Measurements from ENCODE around the gene NFIA.

The NFIA gene

DNA sequence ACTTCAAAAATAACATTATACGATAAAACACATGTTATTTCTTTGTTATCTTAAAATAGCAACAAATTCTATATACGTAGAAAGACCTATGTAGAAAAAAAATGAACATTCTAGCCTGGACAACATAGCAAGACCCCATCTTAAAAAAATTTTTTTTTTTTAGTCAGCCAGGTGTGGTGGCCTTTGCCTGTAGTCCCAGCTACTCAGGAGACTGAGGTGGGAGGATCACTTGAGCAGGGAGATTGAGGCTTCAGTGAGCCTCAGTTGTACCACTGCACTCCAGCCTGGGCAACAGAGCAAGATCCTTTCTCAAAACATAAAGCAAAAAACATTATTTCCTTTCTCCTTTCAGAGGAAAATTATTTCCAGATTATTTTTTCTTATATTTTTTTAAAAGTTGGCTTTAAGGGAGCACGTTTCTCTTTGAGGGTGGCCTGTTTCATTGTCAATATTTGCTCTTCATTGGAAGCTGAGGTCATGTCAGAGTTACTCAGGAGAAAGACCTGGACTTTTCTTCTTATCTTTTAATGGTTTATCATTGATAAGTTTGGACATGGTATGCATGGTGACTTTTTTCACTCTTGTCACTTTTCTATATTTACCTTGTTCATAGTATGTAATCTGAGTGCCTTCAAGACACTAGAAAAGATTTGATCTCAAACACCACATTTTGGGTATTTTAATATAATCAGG, 32.0 kb downstream of the NFIA start:
- Histone ChIP-seq H3K9ac (no peak overlapping the region), H3K4me3 (no peak overlapping the region), H3K36me3 (no peaks in the 10 kb centered on the region), H3K27ac (no peak overlapping the region), H3K9me3 (replicated peaks in 1 of 11) (peaks cover 0 to 4% (median 0%) of the 10 kb centered on the region in 11 experiments; a peak in 2 of 22 replicates), H4K20me1 (no peaks in the 10 kb centered on the region), H3K4me2 (no peak overlapping the region), H3K4me1 (peaks cover 0 to 12% (median 0%) of the 10 kb centered on the region in 10 experiments; a peak in 5 of 20 replicates), H3K27me3 (no peaks in the 10 kb centered on the region)
- no peak for TF ChIP-seq Cebpa-rat (IDR thresholded peaks at IDR 0.05)

DNA sequence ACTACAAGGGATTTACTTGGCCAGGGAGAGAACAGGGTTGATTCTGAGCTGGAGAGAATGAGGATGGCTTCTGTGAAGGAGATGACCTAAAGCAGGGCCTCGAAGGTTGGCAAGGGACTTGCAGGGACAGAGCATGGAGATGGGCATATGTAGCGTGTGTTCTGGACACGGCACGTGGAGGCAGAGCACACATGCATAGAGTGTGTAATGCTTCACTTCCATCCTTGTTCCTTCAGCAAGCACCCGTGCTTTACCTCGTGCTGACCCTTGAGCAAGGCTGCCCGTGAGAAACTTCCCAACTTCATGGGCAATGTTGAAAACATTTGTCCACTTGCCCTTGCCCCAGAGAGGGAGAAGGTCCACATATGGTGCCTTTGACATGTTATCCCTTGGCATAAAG, 33.1 kb downstream of the NFIA start:
- Histone ChIP-seq H4K20me1 (no peaks in the 10 kb centered on the region), H3K27me3 (no peaks in the 10 kb centered on the region), H3K36me3 (no peaks in the 10 kb centered on the region), H3K9me3 (replicated peaks in 1 of 11) (peaks cover 0 to 4% (median 0%) of the 10 kb centered on the region in 11 experiments; a peak in 2 of 22 replicates), H3K4me1 (peaks cover 0 to 11% (median 0%) of the 10 kb centered on the region in 10 experiments; a peak in 5 of 20 replicates), H3K4me2 (no peak overlapping the region), H3K9ac (no peak overlapping the region), H3K4me3 (no peak overlapping the region), H3K27ac (no peak overlapping the region)
- TF ChIP-seq Cebpa-rat (IDR thresholded peaks at IDR 0.05): no peak

DNA sequence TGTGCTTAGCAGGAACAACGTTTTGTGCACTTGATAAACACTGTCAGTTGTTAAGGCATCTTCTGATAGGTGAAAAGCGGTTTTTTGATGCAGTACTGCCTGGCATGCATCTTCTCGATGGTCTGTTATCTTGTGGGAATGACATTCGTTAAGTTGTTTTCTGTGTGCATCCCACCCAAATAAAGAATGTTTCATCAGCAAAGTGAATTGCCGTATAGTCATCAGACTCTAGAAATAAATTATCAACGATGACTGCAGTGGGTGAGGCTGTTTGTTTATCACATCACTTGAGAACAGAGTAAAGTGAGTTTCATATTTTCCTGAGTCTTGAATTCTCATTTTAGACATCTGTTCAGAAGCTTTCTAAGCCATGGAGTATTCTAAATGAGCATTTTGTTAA, 34.1 kb downstream of the NFIA start:
- Histone ChIP-seq H3K36me3 (no peaks in the 10 kb centered on the region), H3K9ac (no peak overlapping the region), H3K9me3 (replicated peaks in 1 of 11) (peaks cover 0 to 4% (median 0%) of the 10 kb centered on the region in 11 experiments; a peak in 2 of 22 replicates), H4K20me1 (no peaks in the 10 kb centered on the region), H3K4me2 (no peak overlapping the region), H3K4me1 (peaks cover 0 to 1% (median 0%) of the 10 kb centered on the region in 10 experiments; a peak in 1 of 20 replicates), H3K4me3 (no peak overlapping the region), H3K27ac (no peak overlapping the region), H3K27me3 (no peaks in the 10 kb centered on the region)
- no peak for TF ChIP-seq Cebpa-rat (IDR thresholded peaks at IDR 0.05)

DNA sequence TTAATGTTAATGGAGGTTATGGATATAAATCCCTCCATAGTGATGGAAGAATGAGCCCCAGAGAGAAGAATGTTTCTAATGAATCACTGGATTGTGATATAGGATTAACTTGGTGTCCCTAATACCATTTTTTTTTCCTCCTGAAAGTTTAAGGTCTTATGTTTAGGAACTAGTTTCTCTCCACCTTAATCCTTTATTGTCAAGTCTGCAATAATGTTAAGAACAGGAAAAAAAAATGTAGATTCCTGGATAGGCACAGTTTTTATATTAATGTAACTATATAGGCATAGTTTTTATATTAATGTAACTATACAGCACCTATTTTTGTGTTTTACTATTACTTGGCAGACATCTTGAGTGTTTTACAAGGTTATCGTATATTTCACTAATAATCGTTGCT, 34.9 kb downstream of the NFIA start:
- H3K36me3 ChIP-seq: no peaks in the 10 kb centered on the region
- no peak overlapping the region for H3K9ac ChIP-seq
- no peak overlapping the region for H3K4me3 ChIP-seq
- no peak overlapping the region for H3K4me2 ChIP-seq
- no peaks in the 10 kb centered on the region for H4K20me1 ChIP-seq
- no peaks in the 10 kb centered on the region for H3K27me3 ChIP-seq
- no peaks in the 10 kb centered on the region for H3K4me1 ChIP-seq
- TF ChIP-seq Cebpa-rat (IDR thresholded peaks at IDR 0.05): no peak
- peaks cover 0 to 4% (median 0%) of the 10 kb centered on the region in 11 experiments; a peak in 2 of 22 replicates for H3K9me3 ChIP-seq (replicated peaks in 1 of 11)
- no peak overlapping the region for H3K27ac ChIP-seq

DNA sequence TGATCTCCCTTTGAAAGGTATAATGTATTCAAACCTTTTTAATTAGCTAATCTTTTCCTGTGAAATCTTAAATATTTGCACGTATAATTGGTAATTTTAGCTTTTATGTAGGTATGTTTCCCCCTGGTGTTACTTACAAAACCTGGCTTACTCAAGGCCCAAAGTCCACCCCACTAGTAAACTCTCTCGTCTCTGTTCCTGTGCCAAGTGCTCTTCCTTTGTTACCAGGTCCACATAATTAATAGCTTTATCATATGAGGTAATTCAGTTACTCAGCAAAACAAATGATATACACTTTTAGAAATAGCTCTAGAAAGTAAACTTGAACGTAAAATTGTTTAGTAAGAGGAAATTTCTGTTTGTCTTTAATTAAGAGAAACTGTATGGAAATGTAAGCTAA, 36.7 kb downstream of the NFIA start:
- peaks cover 0 to 4% (median 0%) of the 10 kb centered on the region in 11 experiments; a peak in 2 of 22 replicates for H3K9me3 ChIP-seq (replicated peaks in 1 of 11)
- no peaks in the 10 kb centered on the region for H3K27me3 ChIP-seq
- no peak for TF ChIP-seq Cebpa-rat (IDR thresholded peaks at IDR 0.05)
- H3K4me2 ChIP-seq: no peak overlapping the region
- H4K20me1 ChIP-seq: no peaks in the 10 kb centered on the region
- H3K4me1 ChIP-seq: no peaks in the 10 kb centered on the region
- no peak overlapping the region for H3K27ac ChIP-seq
- no peak overlapping the region for H3K4me3 ChIP-seq
- no peaks in the 10 kb centered on the region for H3K36me3 ChIP-seq
- H3K9ac ChIP-seq: no peak overlapping the region

DNA sequence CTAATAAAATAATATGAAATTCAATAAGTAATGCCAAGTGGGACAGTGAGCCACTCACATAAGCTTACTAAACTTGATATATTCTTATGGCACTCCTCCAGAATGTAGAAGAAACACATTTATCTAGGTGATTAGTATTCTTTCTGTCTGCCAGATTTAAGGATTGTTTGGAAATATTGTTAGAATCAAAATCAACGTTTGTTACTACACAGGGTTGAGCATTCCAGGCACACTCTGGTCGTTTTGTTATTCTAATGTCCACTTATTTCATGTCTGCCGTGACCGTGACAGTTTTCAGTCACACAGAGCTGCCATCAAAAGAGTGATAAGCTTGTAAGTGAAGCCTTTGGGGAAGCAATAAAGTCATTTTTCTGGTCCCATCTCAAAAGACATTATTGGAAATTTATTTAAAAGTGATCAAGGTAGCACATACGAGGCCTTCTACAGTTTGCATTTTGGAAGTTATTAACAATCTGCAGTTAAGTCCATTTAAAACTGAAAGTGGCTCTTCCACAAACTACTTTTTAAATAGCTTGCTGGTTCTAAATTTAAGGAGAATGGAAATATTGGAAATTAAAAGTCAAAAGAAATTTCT, 38.0 kb downstream of the NFIA start:
- Histone ChIP-seq H3K4me1 (no peaks in the 10 kb centered on the region), H3K9ac (no peak overlapping the region), H3K36me3 (no peaks in the 10 kb centered on the region), H4K20me1 (no peaks in the 10 kb centered on the region), H3K4me2 (no peak overlapping the region), H3K9me3 (replicated peaks in 1 of 11) (peaks cover 0 to 4% (median 0%) of the 10 kb centered on the region in 11 experiments; a peak in 2 of 22 replicates), H3K27ac (no peak overlapping the region), H3K4me3 (no peak overlapping the region), H3K27me3 (no peaks in the 10 kb centered on the region)
- TF ChIP-seq Cebpa-rat (IDR thresholded peaks at IDR 0.05): no peak

DNA sequence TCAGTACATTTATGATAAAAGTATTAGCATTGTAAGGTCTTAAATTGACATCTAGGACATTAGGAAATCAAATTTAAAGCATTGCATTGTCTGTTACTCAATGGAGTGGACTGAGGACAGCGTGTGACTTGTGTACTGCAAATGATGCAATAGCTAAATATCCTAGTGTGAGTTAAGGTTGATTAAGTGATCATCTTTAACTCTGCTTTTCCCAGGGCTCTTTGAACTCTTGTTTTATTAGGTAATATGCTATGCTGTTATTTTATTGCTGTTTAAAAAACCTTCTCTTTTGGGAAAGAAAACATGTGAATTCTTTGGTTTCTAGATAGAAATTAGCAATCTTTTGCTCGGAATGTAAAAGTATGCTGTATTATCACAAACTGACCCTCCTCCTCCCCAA, 38.6 kb downstream of the NFIA start:
- Histone ChIP-seq H3K36me3 (no peaks in the 10 kb centered on the region), H3K9me3 (replicated peaks in 1 of 11) (no peaks in the 10 kb centered on the region), H4K20me1 (no peaks in the 10 kb centered on the region), H3K4me2 (no peak overlapping the region), H3K27ac (no peak overlapping the region), H3K4me3 (no peak overlapping the region), H3K4me1 (no peaks in the 10 kb centered on the region), H3K27me3 (no peaks in the 10 kb centered on the region), H3K9ac (no peak overlapping the region)
- TF ChIP-seq Cebpa-rat (IDR thresholded peaks at IDR 0.05): no peak

DNA sequence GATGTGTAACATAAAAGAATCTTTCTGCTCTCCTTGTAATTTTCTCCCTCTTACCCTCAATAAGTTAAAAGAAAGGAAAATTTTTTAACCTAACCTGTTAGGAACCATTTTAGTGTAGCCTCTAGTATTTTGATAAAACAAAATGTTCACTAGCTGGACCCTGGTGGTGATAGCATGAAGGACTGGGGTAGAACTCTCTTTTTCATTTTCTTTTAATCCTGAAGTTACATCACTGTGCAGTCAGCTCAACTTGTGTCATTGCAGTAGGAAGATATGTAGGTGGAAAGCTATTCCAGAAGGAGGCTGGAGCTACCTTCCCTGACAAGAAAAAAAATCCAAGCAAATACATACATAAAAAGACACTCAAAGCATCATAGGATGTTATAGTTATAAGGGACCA, 39.3 kb downstream of the NFIA start:
- Histone ChIP-seq H3K36me3 (no peaks in the 10 kb centered on the region), H3K4me1 (no peaks in the 10 kb centered on the region), H3K27me3 (no peaks in the 10 kb centered on the region), H3K27ac (no peak overlapping the region), H3K9me3 (replicated peaks in 1 of 11) (no peaks in the 10 kb centered on the region), H3K4me2 (no peak overlapping the region), H3K9ac (no peak overlapping the region), H3K4me3 (no peak overlapping the region), H4K20me1 (no peaks in the 10 kb centered on the region)
- TF ChIP-seq Cebpa-rat (IDR thresholded peaks at IDR 0.05): no peak

DNA sequence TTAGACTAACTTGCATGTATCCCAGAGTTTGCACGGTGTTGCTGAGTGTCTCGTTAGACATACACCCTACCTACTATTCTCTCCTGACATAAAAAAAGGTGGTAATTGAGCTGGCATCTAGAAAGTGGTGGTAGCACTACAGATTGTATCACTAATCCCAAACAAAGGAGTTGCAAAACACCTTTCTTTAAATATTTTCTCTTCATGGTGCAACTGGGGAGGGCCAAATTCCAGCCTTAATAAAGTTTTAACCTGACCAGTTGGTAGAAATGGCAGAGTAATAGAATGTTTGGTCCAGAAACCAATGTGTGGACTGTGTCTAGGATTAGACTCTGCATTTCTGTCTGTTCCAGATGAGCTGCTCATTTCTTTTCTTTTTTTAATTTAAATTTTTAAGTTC, 40.0 kb downstream of the NFIA start:
- Histone ChIP-seq H3K27ac (no peak overlapping the region), H3K4me1 (no peaks in the 10 kb centered on the region), H3K9me3 (replicated peaks in 1 of 11) (no peaks in the 10 kb centered on the region), H3K4me3 (no peak overlapping the region), H4K20me1 (no peaks in the 10 kb centered on the region), H3K27me3 (no peaks in the 10 kb centered on the region), H3K4me2 (no peak overlapping the region), H3K9ac (no peak overlapping the region), H3K36me3 (no peaks in the 10 kb centered on the region)
- no peak for TF ChIP-seq Cebpa-rat (IDR thresholded peaks at IDR 0.05)

DNA sequence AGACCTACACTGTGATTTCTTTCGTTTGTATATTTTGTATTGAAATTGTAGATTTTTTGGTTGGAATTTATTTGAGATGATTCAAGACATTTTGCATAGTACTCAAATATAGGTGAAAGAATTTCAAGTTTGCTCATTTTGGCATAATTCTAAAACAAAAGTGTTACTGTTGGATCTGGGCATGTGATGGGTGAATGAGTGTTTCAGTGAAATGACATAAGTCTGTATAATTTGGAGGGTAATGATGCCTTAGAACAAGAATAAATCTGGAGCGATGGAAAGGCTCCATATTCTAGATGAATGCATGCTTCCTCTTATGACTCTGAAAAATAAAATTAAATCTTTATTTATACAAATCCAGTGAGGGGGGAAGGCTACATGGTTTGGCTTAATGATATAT, 41.0 kb downstream of the NFIA start:
- Histone ChIP-seq H3K4me2 (no peak overlapping the region), H3K27me3 (no peaks in the 10 kb centered on the region), H3K9me3 (replicated peaks in 1 of 11) (no peaks in the 10 kb centered on the region), H4K20me1 (no peaks in the 10 kb centered on the region), H3K4me3 (no peak overlapping the region), H3K4me1 (no peaks in the 10 kb centered on the region), H3K27ac (no peak overlapping the region), H3K9ac (no peak overlapping the region), H3K36me3 (no peaks in the 10 kb centered on the region)
- no peak for TF ChIP-seq Cebpa-rat (IDR thresholded peaks at IDR 0.05)

Measured in BLaER1 treated with 17β-estradiol and CSF1 and Interleukin-3, amounts not matched to agents 10 nM and 100 nM (cell line).